H1 (cell line): ENCODE measurements around the gene PDZRN4. TPM values are rescaled to one million over a fixed set of nuclear protein-coding genes. Genes with fewer than 3 reads are reported as not detected.

ENCODE experiments used
- CTCF ChIA-PET: fragments of 300-600 bp; sonication (Branson Sonifier 250); formaldehyde crosslinking; loops from one replicate; lab custom pipeline; 2021; ENCODE audit not compliant: partially characterized antibody; lab: Charles Lee
- POLR2A ChIA-PET: fragments of 300-600 bp; sonication (Branson Sonifier 250); formaldehyde crosslinking; loops from one replicate; lab custom pipeline; 2021; ENCODE audit warnings: inconsistent platforms; ENCODE audit not compliant: partially characterized antibody; lab: Charles Lee
- DNase-seq, 2 experiments: peaks; one replicate each; pipeline versions ENCODE4 v3.0.0 to v3.0.0-alpha.2; 2010 to 2022; ENCODE audit warnings: low spot score in 2 of 2, low read depth in 1 of 2, mixed read lengths in 1 of 2
- FAIRE-seq: peaks from 2 replicates; lab custom pipeline; 2011; peaks lifted over from hg19 to GRCh38; lab: Jason Lieb, UNC
- H2AFZ ChIP-seq: 2 replicates; pipeline ENCODE4 v1.8.1; 2012; ENCODE audit warnings: low read length, inconsistent platforms
- H2AK5ac ChIP-seq: 2 replicates; pipeline ENCODE4 v1.6.1; 2013; ENCODE audit warnings: low read depth, low read length
- H2BK120ac ChIP-seq: replicated peaks from 2 replicates; pipeline ENCODE3; 2013; ENCODE audit warnings: low read depth, low read length, inconsistent platforms
- H2BK12ac ChIP-seq: 2 replicates; pipeline ENCODE4 v1.6.1; 2013; ENCODE audit warnings: low read depth, low read length
- H2BK15ac ChIP-seq: 2 replicates; pipeline ENCODE4 v1.6.1; 2013; ENCODE audit warnings: low read length
- H2BK20ac ChIP-seq: 2 replicates; pipeline ENCODE4 v1.6.1; 2013; ENCODE audit warnings: low read length
- H2BK5ac ChIP-seq: 2 replicates; pipeline ENCODE4 v1.6.1; 2013; ENCODE audit warnings: low read depth, low read length
- H3K14ac ChIP-seq: 2 replicates; pipeline ENCODE4 v1.6.1; 2013; ENCODE audit warnings: inconsistent platforms; ENCODE audit not compliant: insufficient read length
- H3K18ac ChIP-seq: 2 replicates; pipeline ENCODE4 v1.6.1; 2013; ENCODE audit warnings: low read length; ENCODE audit errors: extremely low read depth
- H3K23ac ChIP-seq: 2 replicates; pipeline ENCODE4 v1.6.1; 2013; ENCODE audit warnings: inconsistent platforms; ENCODE audit not compliant: insufficient read length
- H3K23me2 ChIP-seq: 2 replicates; pipeline ENCODE4 v1.6.1; 2013; ENCODE audit warnings: low read depth, low read length
- H3K27ac ChIP-seq: 2 replicates; pipeline ENCODE4 v1.6.1; 2011; ENCODE audit warnings: low read depth, low read length, inconsistent platforms
- H3K27me3 ChIP-seq, 4 experiments: replicated peaks in 1 of 4; 1 replicate in 1 of 4; 2 replicates in 3 of 4; pipeline versions ENCODE4 v1.6.1 to v1.8.1; 2011 to 2013; ENCODE audit warnings: low read length in 3 of 4, mild to moderate bottlenecking in 3 of 4, inconsistent platforms in 2 of 4, mixed read lengths in 2 of 4, moderate library complexity in 1 of 4; ENCODE audit not compliant: control insufficient read depth in 3 of 4, insufficient read depth in 3 of 4; ENCODE audit errors: extremely low read depth in 1 of 4
- H3K36me3 ChIP-seq, 4 experiments: 2 replicates each; pipeline versions ENCODE4 v1.6.1 to v1.8.1; 2011 to 2013; ENCODE audit warnings: mild to moderate bottlenecking in 4 of 4, low read length in 3 of 4, moderate library complexity in 2 of 4, control low read depth in 1 of 4, inconsistent platforms in 1 of 4; ENCODE audit not compliant: insufficient read depth in 4 of 4, control insufficient read depth in 2 of 4
- H3K4ac ChIP-seq: replicated peaks from 2 replicates; pipeline ENCODE3; 2013; ENCODE audit warnings: low read length, low read depth, mixed read lengths, inconsistent platforms; ENCODE audit not compliant: insufficient read length
- H3K4me1 ChIP-seq, 4 experiments: replicated peaks in 1 of 4; 1 replicate in 1 of 4; 2 replicates in 3 of 4; pipeline versions ENCODE4 v1.6.1 to v1.8.1; 2011 to 2013; ENCODE audit warnings: low read length in 3 of 4, inconsistent platforms in 2 of 4, mixed read lengths in 1 of 4; ENCODE audit not compliant: insufficient read depth in 4 of 4, control insufficient read depth in 3 of 4
- H3K4me2 ChIP-seq, 2 experiments: 2 replicates each; pipeline versions ENCODE4 v1.6.1 to v1.8.1; 2011 to 2013; ENCODE audit warnings: low read depth in 2 of 2, low read length in 2 of 2, control low read depth in 1 of 2, inconsistent platforms in 1 of 2, mild to moderate bottlenecking in 1 of 2; ENCODE audit not compliant: insufficient read depth in 1 of 2
- H3K4me3 ChIP-seq, 4 experiments: fragments of 200-600, 300-600 bp in 1 of 4; sonication (generic), shearing (Covaris generic), sonication (Bioruptor Twin) in 1 of 4; 2 replicates each; pipeline versions ENCODE4 v1.5.1 to v1.8.1; 2011 to 2016; ENCODE audit warnings: low read length in 4 of 4, low read depth in 3 of 4, control low read depth in 2 of 4, inconsistent platforms in 2 of 4, mild to moderate bottlenecking in 2 of 4, mixed read lengths in 1 of 4, moderate library complexity in 1 of 4; ENCODE audit not compliant: insufficient read depth in 2 of 4; ENCODE audit errors: extremely low read depth in 1 of 4
- H3K56ac ChIP-seq: replicated peaks from 2 replicates; pipeline ENCODE3; 2013; ENCODE audit warnings: low read depth, mild to moderate bottlenecking, mixed read lengths, low read length, inconsistent platforms; ENCODE audit not compliant: insufficient read length
- H3K79me1 ChIP-seq: 2 replicates; pipeline ENCODE4 v1.6.1; 2013; ENCODE audit warnings: low read depth, low read length, control low read depth
- H3K79me2 ChIP-seq, 2 experiments: 2 replicates each; pipeline versions ENCODE4 v1.6.1 to v1.8.1; 2012 to 2013; ENCODE audit warnings: low read length in 2 of 2, mild to moderate bottlenecking in 2 of 2, inconsistent platforms in 1 of 2; ENCODE audit not compliant: insufficient read depth in 2 of 2, control insufficient read depth in 1 of 2
- H3K9ac ChIP-seq, 4 experiments: replicated peaks in 1 of 4; 1 replicate in 1 of 4; 2 replicates in 3 of 4; pipeline versions ENCODE4 v1.6.1 to v1.8.1; 2011 to 2013; ENCODE audit warnings: low read depth in 3 of 4, low read length in 3 of 4, control low read depth in 2 of 4, mild to moderate bottlenecking in 2 of 4, moderate library complexity in 2 of 4, inconsistent platforms in 1 of 4; ENCODE audit errors: extremely low read depth in 1 of 4
- H3K9me3 ChIP-seq, 2 experiments: 2 replicates each; pipeline versions ENCODE4 v1.6.1 to v1.8.1; 2012 to 2013; ENCODE audit warnings: mild to moderate bottlenecking in 2 of 2, moderate library complexity in 2 of 2, control low read depth in 1 of 2, inconsistent platforms in 1 of 2, low read depth in 1 of 2, low read length in 1 of 2, mixed read lengths in 1 of 2; ENCODE audit not compliant: insufficient read depth in 2 of 2
- H4K20me1 ChIP-seq, 2 experiments: replicated peaks in 1 of 2; 2 replicates each; pipeline versions ENCODE3 to v1.8.1; 2011 to 2013; ENCODE audit warnings: inconsistent platforms in 2 of 2, low read length in 2 of 2, mild to moderate bottlenecking in 1 of 2; ENCODE audit not compliant: insufficient read depth in 2 of 2, control insufficient read depth in 1 of 2
- H4K5ac ChIP-seq: 2 replicates; pipeline ENCODE4 v1.6.1; 2013; ENCODE audit warnings: low read length, low read depth, mixed read lengths, inconsistent platforms; ENCODE audit not compliant: insufficient read length
- H4K8ac ChIP-seq: 2 replicates; pipeline ENCODE4 v1.8.0; 2013; ENCODE audit warnings: mild to moderate bottlenecking, moderate library complexity, low read length, inconsistent platforms; ENCODE audit not compliant: insufficient read depth; ENCODE audit errors: extremely low read depth
- H4K91ac ChIP-seq: replicated peaks from 2 replicates; pipeline ENCODE3; 2013; ENCODE audit warnings: low read length, mixed read lengths, inconsistent platforms; ENCODE audit not compliant: insufficient read length
- CHD1 ChIP-seq: IDR thresholded peaks from 2 replicates; pipeline ENCODE4 v1.6.1; 2012; ENCODE audit warnings: low read depth, low read length, improper control_type of control experiment
- CREB1 ChIP-seq: IDR thresholded peaks from 2 replicates; pipeline ENCODE4 v1.6.1; 2012; ENCODE audit warnings: inconsistent platforms
- CTCF ChIP-seq, 3 experiments: IDR thresholded peaks; 1 replicate in 2 of 3; 2 replicates in 1 of 3; pipeline versions ENCODE4 v1.5.1 to v1.6.1; 2011; ENCODE audit warnings: low read length in 3 of 3, mild to moderate bottlenecking in 3 of 3, inconsistent platforms in 2 of 3, low read depth in 1 of 3, moderate library complexity in 1 of 3; ENCODE audit not compliant: insufficient read depth in 1 of 3; ENCODE audit errors: control extremely low read depth in 1 of 3
- FOSL1 ChIP-seq: IDR thresholded peaks from 2 replicates; pipeline ENCODE4 v1.6.1; 2011; ENCODE audit warnings: mild to moderate bottlenecking, low read depth, low read length, moderate library complexity; ENCODE audit not compliant: insufficient read depth
- NRF1 ChIP-seq: IDR thresholded peaks from 2 replicates; pipeline ENCODE4 v1.6.1; 2011; ENCODE audit warnings: mild to moderate bottlenecking, low read depth, low read length, improper control_type of control experiment
- RAD21 ChIP-seq, 2 experiments: IDR thresholded peaks in 1 of 2; conservative IDR thresholded peaks in 1 of 2; 2 replicates each; pipeline ENCODE4 v1.6.1; 2011; ENCODE audit warnings: low read depth in 2 of 2, low read length in 2 of 2, improper control_type of control experiment in 1 of 2, inconsistent platforms in 1 of 2, mild to moderate bottlenecking in 1 of 2, moderate library complexity in 1 of 2
- TAF7 ChIP-seq: optimal IDR thresholded peaks from 2 replicates; pipeline ENCODE3; 2011; ENCODE audit warnings: low read depth, mild to moderate bottlenecking, inconsistent platforms, low read length, moderate library complexity, borderline replicate concordance
- TEAD4 ChIP-seq: IDR thresholded peaks from 2 replicates; pipeline ENCODE4 v1.6.1; 2012; ENCODE audit warnings: low read depth, low read length, inconsistent platforms, mixed read lengths
- YY1 ChIP-seq: IDR thresholded peaks from 2 replicates; pipeline ENCODE4 v1.6.1; 2011; ENCODE audit warnings: low read depth, mild to moderate bottlenecking, low read length
- ZNF274 ChIP-seq: IDR thresholded peaks from 2 replicates; pipeline ENCODE4 v1.7.0; 2012; ENCODE audit warnings: low read length, borderline replicate concordance; ENCODE audit errors: extremely low read depth
- WGBS, 2 experiments: shearing (Covaris generic) in 1 of 2; methylation state at CpG; one replicate each; pipeline versions ENCODE4 v1.1.6 to v1.1.7; 2013 to 2015; ENCODE audit warnings: low lambda C conversion rate in 2 of 2, mixed read lengths in 2 of 2, inconsistent platforms in 1 of 2, low coverage in 1 of 2, missing lambda C conversion rate in 1 of 2; ENCODE audit not compliant: insufficient replicate concordance in 2 of 2, insufficient coverage in 1 of 2, insufficient read length in 1 of 2; ENCODE audit errors: extremely low coverage in 1 of 2, missing lambda C conversion rate in 1 of 2; 5-methylcytosine and 5-hydroxymethylcytosine counted together
- polyA plus RNA-seq, 7 experiments: library from polyadenylated mRNA; depleted of rRNA in 3 of 7; stranded (reverse) in 5 of 7; unstranded in 2 of 7; fragments of >200 nt in 5 of 7; fragments of 200-250 nt in 2 of 7; gene quantifications; 1 replicate in 5 of 7; 2 replicates in 1 of 7; 4 replicates in 1 of 7; pipeline versions ENCODE4 v1.2.1 to v1.2.3, GENCODE V29; 2011 to 2013; ENCODE audit warnings: missing spikeins in 2 of 7, mixed read lengths in 2 of 7
- total RNA-seq: library from RNA; stranded (reverse); fragmentation: NEBNext Ultra II Directional; extraction: Animal tissue kit (Norgen Biotek cat#: 25700); gene quantifications from 2 replicates; pipeline ENCODE4 v1.2.1, GENCODE V29; 2021
- TF ChIP-seq, protein P1 (sequence below): IDR thresholded peaks from 2 replicates; pipeline ENCODE4 v1.6.1; 2011; ENCODE audit warnings: low read length, improper control_type of control experiment

PDZRN4 gene
- total and polyA plus RNA-seq, 2 of the 8 experiments (the other 6 are each of a cell fraction or from before 2014, with no cell fraction given) = not detected

GRCh38 chr12:41621291-41621690 is 433.2 kb downstream of the PDZRN4 start:
- Histone ChIP-seq H4K8ac (no peak overlapping the region), H2BK15ac (no peak overlapping the region), H4K5ac (no peak overlapping the region), H3K4me3 (no peak overlapping the region), H2AK5ac (no peak overlapping the region), H3K23ac (no peak overlapping the region), H3K27ac (no peak overlapping the region), H3K4ac (no peak overlapping the region), H4K91ac (no peak overlapping the region), H3K14ac (no peak overlapping the region), H3K9me3 (no peaks in the 10 kb centered on the region), H3K18ac (no peak overlapping the region), H2BK120ac (no peak overlapping the region), H3K4me1 (0 out of 7 replicates have a peak, but pooled peaks cover 0 to 2% (median 0%) of the 10 kb centered on the region in 4 experiments), H3K23me2 (no peaks in the 10 kb centered on the region), H2BK12ac (no peak overlapping the region), H3K36me3 (no peaks in the 10 kb centered on the region; a peak in 1 of 8 replicates), H3K79me2 (no peaks in the 10 kb centered on the region), H3K79me1 (no peaks in the 10 kb centered on the region), H4K20me1 (no peaks in the 10 kb centered on the region), H3K9ac (no peak overlapping the region), H2BK20ac (no peak overlapping the region), H3K56ac (no peak overlapping the region), H3K27me3 (peaks cover 0 to 2% (median under 1%) of the 10 kb centered on the region in 4 experiments; a peak in 2 of 7 replicates), H2BK5ac (no peak overlapping the region), H3K4me2 (no peak overlapping the region), H2AFZ (no peak overlapping the region)
- WGBS, 2 experiments = 86% methylated on average over 1 of the region's 1 CpG; no CpG with 5 or more reads in 1 of the 2 experiments
- no peak for DNase-seq
- ChIA-PET CTCF (no interaction called here), POLR2A (no interaction called here)
- no peak for FAIRE-seq
- TF ChIP-seq RAD21 (IDR thresholded peaks at IDR 0.05 in 1 of 2, conservative IDR thresholded peaks at IDR 0.05 in 1 of 2; ENCODE audit: low read depth in 2 of 2, low read length in 2 of 2) = no peak
- no peak for TF ChIP-seq NRF1
- TF ChIP-seq TAF7 = no peak
- TF ChIP-seq CREB1 = no peak
- TF ChIP-seq ZNF274 = no peak
- no peak for TF ChIP-seq FOSL1
- no peak for TF ChIP-seq TEAD4
- TF ChIP-seq YY1 = no peak
- no peak for TF ChIP-seq CHD1
- TF ChIP-seq, protein P1, sequence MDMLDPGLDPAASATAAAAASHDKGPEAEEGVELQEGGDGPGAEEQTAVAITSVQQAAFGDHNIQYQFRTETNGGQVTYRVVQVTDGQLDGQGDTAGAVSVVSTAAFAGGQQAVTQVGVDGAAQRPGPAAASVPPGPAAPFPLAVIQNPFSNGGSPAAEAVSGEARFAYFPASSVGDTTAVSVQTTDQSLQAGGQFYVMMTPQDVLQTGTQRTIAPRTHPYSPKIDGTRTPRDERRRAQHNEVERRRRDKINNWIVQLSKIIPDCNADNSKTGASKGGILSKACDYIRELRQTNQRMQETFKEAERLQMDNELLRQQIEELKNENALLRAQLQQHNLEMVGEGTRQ = no peak
- no peak for TF ChIP-seq CTCF (IDR thresholded peaks at IDR 0.05; ENCODE audit: control extremely low read depth in 1 of 3, insufficient read depth in 1 of 3, low read depth in 1 of 3, low read length in 3 of 3)
